Placental pericyte (primary cell): Measurements from ENCODE around the gene BICD1. TPM values are rescaled to one million over a fixed set of nuclear protein-coding genes. Genes with fewer than 3 reads are reported as not detected.

Experiments used
- small RNA-seq: library from RNA; depleted of rRNA; stranded (forward); fragments of <200 nt; gene quantifications from one replicate; pipeline ENCODE3, GENCODE V24; 2012; ENCODE audit warnings: low replicate concordance
- total RNA-seq: library from RNA; depleted of rRNA; stranded (reverse); fragments of >200 nt; gene quantifications from 2 replicates; pipeline ENCODE4 v1.2.3, GENCODE V29; 2012

The BICD1 gene
- 12.5 and 26.8 TPM in 2 replicates for total RNA-seq

GRCh38 chr12:32106517-32107358 lies at the start of gene BICD1:
Gene BICD1 (plus strand): TSS chr12:32106847. CDS start chr12:32107332, 485 bp downstream.

GRCh38 chr12:32399370-32400113 lies 292.9 kb downstream of the BICD1 start, which contains the start of gene FGD4:
Gene FGD4 (plus strand): TSS chr12:32399558.

Small RNAs within 50 kb of the gene (small RNA-seq; reads per million reads assigned to genes)
- gene AC048344.2 (not detected), gene AC048344.3 (not detected), gene RF00019 (not detected)

Other genes starting within 250 kb of the BICD1 start
- gene RESF1, start 147.4 kb upstream of the BICD1 start, total RNA-seq = 17.9 and 49.8 TPM in 2 replicates